NCI-H2081 (cell line): Measurements from ENCODE around the gene TMIE.
A peak's percentile ranks its signal among the peaks of the same experiment; 100 is the strongest.

Experiments used
- DNase-seq, 2 experiments: peaks; one replicate each; lab custom pipeline; 2025; lab: John Stamatoyannopoulos, UW

Gene TMIE, protein sequence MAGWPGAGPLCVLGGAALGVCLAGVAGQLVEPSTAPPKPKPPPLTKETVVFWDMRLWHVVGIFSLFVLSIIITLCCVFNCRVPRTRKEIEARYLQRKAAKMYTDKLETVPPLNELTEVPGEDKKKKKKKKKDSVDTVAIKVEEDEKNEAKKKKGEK

DNA sequence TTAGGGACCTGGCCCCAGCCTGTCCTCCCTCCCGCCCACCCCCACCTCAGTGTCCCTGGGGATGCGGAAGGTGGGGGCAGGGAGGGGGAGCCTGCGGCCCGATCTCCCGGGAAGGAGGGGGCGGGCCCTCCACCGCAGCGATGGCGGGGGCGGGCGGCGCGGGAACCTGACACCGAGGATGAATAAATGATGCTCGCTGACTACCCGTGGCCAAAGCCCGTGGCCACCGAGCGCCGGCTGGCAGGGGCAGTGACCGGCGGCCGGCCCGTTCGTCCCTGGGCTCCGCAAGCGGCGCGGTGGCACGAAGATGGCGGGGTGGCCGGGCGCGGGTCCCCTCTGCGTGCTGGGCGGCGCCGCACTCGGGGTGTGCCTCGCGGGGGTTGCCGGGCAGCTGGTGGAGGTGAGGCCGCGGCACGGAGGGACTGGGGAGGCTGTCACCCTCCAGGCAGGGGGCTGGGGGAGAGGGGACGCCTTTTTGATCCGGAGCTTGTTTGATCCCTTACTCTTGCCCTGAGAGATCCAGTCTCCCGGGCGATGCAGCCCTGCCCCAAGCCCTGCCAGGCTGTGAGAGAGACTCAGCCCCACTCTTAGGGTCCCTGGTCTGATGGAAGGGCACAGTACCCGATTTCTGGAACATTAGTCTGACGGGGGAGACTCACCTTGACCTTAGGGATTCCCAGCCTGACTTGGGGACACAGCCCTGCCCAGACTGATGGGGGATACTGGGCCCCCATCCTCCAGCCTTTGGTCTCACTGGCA lies at the start of gene TMIE:
Gene TMIE, plus strand, starts transcription at position 212 of the 759 bp plus-strand sequence. Its CDS starts 96 bp downstream, at position 308.
- no peak for DNase-seq

DNA sequence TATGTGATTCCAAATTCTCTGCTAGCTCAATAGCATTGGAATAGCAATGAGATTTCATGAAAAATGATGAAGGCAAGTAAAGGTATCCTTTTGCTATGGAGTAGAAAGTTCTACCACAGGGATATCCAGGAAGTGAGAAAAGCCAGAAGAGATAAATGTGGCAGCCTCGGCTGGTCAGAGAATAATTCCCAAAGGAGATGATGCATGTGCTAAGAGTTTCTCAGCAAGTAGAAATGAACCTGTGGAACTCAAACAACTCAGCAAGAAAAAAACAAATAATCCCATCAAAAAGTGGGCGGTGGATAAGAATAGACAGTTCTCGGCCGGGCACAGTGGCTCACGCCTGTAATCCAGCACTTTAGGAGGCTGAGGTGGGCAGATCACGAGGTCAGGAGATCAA lies 45.9 kb upstream of the TMIE start:
- DNase-seq: no peak

DNA sequence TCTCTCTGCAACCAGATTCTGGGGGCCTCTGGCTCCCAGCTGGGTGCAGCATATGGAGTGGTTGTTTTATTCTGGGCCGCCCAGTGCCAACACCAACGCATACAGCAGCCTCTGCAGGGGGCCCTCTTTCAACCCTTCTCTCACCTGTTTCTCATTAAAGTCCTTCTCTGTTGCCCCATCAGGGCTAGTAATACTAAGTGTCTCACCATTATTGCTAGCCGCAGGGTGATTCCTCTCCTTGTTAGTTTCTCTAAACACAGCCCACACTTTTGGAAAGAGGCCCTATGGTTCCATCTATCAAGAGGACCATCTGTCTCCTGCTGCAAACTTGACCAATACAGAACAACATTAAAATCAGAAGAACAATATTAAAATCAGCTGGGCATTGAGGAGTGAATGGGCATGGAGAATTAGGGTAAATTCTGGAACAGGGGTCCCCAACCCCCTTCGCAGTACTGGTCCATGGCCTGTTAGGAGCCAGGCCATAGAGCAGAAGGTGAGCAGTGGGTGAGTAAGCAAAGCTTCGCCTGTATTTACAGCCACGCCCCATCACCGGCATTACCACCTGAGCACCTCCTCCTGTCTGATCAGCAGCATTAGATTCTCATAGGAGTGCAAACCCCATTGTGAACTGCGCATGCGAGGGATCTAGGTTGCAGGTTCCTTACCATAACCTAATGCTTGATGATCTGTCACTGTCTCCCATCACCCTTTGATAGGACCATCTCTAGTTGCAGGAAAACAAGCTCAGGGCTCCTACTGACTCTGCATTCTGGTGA lies 44.2 kb upstream of the TMIE start:
- DNase-seq: peak; percentile 73 to 93

DNA sequence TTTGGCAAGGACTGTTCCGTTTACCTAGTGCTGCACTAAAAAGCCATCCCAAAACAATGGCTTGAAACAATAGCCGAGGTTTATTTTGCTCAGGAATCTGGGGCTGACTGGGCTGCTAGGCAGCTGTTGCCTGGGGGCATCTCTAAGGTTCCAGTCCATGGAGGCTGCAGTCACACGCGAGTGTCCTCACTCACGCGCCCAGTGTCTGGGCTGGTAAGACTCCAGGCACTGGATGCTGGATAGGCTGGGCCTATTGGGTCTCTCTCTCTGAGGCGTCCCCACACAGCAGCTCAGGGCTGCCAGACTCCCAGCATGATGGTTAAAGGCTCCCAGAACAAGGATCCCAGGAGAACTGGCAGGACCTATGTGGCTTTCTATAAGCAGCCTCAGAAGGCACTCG lies 41.9 kb upstream of the TMIE start:
- DNase-seq: peak; percentile 28 to 60

DNA sequence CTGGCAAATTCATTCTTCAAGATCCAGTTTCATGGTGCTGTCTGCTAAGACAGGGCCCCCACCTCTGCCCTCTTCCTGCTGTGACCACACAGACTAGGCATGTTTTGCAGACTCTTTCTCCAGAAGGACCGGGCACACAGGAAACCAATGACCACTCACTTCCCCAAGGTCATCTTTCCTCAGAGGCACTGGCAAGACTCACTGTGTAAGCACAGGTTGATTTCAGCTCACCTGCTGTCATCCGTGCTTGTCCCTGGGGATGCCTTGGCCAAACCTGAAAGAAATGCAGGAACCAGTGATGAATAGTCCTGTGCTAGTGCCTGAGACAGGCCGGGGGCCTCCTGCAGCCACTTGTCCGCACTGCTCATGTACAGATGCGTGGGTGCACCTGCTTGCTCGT lies 41.2 kb upstream of the TMIE start:
- no peak for DNase-seq

DNA sequence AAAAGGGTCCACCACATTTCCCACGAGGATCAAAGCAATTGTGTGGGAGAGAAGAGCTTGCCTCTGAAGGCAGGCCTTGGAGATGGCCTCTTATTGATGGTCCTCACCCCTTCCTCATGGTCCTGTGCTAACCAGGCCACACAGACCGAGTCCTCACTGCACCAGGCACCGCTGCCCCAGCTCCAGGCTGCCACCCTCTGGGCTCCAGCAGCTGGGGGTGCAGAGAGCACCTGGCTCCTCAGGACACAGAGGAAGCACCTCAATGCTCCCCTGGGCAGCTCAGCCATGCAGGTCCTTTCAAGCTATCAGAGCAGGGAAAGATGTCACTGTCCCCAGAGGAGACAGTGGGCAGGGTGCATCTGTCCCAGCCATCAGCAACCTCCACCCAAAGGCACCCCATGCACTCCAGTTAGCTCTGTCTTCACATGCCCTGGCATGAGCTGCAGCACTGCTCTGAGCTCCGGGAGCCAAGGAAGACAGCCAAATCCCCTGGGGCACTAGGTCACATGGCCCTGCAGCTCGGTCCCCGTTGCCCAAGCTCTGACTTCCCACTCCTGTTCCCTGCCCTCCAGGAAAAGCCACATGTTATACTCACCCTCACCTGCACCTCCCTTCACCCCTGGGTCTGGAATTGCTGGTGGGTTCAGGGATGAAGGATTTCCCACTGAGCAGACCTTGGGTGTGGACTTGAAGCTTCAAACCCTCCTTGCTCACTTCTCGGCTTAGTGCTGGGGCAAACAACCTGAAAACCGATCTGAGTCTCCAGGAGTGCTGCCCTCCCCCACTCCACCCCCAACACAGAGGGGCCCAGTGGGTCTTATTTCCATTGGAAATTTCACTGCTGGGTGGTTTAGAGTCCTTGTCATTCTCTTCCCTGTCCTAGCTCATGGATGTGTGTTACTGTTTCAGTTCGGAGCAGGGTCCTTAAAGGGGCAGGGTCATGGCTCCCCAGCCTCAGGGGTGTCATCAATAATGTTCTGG lies 40.4 kb upstream of the TMIE start:
- DNase-seq: peak in 1 of 2 experiments; percentile 63

DNA sequence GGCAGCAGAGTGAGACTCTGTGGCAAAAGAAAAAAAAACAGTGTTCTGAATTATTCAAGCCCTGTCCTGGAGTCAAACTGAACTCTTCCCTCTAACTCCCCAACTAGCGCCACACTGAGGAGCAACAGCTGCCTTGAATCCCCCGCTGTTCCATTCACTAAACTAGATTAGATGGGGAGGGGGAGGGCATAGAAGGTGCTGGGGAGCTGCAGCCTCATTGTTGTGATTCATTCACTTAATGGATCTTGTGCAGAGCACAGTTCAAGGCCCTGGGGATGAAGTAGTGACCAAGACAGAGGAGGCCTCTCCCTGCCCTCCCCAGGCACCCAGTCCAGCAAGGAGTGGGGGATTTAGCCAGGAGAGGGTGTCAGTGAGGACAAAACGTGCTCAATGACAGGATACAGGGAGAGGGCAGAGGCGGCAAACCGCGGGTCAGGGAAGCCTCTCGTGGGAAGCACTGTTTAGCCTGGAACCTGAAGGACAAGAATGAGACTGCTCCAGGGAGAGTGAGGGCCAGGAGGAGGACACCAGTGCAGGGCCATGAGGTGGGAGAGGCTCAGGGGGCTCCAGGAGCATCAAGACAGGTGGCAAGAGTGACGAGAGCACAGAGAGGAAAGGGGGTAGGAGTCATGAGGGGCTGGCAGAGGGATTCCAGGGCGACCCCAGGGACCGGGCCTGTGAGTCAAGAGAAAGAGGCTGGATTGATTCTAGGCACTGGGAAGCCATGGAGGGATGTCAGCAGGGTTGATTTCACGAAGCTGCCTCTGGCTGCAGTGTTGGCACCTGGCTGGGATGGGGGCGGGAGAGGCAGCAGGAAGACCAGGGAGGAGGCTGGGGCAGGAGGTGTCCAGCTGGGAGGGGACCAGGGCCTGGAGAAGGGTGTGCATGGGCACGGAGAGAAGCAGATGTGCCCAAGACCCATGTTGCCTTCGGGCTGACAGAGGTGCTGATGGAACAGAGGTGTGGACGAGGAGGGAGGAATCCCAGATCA lies 39.1 kb upstream of the TMIE start:
- peak in 1 of 2 experiments; percentile 7 for DNase-seq

DNA sequence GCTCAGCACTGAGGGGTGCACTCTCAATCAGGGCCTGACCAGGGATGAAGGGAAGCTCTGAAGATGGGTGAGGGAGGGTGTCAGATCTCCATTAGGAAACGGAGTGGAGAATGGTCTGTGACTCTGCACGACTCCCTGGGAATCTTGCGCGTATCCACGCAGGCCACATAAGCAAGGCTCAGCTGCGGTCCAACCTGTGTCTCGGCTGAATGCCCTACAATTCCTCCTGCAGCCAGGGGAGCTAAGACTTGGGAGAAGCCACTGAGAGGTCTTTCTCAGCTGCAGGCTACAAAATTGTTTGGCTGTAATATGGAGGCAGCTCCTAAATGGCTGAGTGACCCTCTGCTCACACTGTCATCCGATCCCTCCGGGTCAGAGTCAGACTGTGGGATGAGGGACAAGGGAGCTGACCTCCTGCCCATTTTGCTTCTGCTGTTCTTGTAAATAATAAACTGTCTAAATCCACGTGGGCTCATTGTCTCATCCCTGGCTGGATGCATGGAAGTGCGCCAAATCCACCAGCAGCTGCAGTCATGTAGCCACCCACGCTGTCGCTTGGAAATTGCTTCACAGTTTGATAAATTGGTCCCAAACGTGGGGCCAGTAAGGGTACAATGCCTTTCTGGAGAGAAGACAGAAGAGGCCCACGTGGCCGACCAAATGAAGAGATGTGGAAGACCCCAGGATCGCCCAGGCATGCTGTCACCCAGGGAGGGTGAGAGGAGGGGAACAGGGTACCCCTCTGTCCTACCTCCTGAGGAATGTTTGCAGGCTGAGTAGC lies 38.2 kb upstream of the TMIE start:
- DNase-seq: peak; percentile 34 to 83

DNA sequence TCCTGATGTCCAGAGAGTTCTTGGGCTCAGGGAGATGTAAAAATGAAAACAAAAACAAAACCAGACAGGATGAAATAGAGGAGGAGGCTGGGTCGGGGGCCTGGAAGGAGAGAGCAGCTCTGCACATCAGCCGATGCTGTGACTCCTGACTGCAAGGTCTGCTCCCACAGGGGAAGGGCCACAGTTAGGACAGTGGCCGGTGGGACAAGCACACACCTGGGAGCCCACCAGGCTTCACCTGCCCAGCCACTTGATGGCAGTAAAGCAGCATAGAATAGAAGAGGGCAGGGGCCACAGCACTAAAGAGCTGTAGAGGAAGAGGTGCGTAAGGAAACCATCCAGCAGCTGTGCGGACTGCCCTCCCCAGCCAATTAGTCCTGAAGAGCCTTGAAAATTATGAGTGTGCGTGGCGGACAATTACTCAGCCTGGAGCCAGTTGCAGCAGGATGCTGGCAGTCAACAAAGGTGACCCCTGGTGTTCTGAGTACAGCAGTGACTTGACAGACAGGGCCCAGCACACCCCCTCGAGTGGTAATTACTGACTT lies 37.5 kb upstream of the TMIE start:
- DNase-seq: peak; percentile 91 to 97

DNA sequence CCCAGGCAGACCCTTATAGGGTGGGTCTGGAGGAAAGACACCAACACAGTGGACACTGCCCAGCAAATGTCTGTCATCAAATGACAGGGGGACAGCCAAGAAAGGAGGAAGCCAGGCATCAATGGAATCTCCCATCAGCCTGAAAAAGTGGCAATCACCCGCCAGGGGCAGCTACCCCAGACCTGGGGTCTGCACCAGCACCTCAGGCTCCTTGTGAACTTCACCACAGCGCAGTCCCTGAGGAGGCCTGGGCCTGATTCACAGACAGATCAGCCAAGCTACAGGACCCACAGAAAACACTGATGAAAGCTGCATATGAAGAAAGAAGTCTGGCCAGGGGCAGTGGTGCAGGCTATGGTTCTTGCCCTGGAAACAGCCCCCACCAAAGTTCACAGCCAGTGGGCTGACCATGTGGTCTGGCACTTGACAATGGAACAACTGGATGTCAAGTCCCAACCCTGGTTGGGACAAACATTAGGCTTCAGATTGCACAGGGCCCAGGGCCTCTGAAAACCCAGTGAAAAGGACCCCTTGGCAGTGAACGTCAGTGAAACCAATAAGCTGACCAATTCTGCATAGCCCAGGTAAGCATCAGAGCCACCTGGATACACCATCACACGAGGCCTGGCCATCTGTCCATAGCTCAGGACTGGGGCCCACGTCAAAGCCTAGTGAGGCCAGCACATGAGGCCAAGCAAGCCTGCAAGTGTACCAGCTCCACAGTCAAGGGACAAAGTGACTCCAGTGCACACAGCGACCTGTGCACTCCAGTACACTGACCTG lies 36.8 kb upstream of the TMIE start:
- no peak for DNase-seq

DNA sequence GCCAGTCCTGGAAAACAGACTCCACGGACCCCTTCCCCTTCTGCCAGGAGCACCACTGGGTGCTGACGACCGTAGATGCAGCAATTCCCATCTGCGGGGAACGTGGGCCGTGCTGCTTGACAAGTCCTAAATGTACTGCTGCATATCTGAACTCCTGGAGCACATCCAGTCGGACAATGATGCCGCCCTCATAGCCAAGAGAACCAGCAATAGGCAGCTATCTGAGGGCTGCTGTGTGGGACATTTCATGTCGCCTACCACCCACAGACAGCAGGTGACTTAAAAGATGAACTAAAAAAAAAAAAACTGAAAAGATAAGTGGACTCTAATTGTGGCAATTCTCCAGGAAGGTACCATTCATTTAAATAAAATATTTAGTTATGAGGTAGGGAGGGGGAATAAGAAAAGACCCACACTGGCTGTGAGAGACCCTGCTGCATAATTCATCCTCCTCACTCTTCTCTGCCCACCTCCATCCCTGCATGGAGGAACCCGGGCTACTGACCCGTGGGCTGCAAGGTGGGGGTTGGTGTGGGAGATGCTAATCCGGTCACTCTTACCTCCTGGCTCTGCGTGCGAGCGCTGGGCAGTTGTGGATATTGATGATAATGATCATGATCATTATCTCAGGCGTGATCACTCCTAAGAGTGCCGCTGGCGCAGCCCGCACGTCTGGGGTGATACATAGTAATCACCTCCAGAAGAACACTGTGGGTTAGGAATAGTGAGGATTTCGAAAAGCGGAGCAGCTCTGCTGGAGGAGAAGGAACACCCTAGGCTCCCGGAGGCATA lies 36.0 kb upstream of the TMIE start:
- peak in 1 of 2 experiments; percentile 75 for DNase-seq

DNA sequence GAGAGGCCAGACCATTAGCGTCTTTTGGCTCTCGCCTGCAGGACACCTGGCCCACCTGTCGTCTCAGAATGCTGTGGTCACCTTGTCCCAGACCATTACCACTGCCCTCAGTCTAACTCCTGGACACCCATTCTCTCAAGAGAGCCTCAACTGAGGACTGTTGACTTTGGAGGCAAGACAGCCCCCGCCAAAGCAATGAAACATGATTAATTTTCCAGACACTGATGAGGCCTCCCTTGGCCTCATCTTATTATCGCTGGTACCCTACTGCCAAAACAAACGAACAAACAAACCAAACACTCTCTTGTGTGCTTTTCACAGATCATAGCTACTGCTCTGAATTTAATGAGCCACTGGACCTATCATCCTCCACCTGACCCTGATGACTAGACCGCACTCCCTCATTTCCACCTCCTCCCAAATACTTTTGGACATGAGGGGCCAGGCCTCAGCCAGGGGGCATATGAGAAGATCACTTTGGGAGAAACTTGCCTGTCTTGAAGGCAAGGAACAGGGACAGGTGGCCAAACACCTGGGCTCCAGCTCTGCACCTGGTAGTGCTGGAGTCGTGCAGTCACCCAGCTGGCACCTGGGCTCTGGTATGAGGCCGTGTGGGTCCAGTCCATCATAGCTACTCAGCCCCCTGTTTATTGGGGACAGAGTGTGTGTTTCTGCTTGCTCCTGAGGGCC lies 35.3 kb upstream of the TMIE start:
- peak; percentile 51 to 90 for DNase-seq

DNA sequence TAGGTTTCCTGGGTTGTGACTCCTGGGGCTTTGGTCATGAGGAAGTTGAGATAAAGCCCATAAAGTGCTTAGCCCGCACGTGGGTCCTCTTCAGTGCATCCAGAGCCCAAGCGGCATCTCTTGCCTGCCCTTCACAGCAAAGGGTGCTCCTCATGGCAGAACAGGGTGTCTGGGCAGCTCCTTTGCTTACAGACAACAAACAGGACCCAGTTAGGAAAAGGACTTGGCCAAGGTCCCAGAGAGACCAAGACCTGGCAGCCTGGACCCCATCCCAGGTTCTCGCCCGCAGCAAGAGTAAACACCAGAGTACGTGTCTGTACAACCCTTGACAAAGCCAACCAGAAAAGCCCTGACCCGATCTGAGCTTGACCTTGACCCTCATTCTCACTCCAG lies 34.7 kb upstream of the TMIE start:
- DNase-seq: peak in 1 of 2 experiments; percentile 57

DNA sequence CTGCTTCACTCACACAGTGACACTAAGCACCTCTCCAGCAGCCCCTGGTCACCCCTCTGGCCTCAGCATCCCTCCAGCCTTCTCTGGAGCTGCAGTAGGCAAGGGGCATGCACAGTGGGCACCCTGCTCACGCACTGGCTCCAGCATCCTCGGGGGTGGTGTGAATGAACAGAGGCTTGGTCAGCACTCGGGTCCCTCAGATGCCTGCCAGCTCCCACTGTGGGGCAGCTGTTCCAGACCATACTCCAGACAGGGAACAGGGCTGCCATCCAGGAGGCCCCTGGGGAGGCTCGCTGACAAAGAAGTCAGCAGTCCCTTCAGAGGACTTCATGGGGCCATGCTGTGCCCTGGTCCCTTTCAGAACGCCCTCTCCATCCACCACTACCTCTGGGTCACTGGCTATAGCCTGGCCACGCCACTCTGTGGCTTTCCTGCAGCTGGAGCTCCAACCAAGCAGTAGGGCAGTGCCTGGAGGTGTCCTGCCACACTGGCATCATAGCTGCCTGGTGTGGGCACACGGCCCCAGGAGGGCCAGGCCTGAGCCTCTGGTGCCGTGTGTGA lies 34.1 kb upstream of the TMIE start:
- DNase-seq: no peak

DNA sequence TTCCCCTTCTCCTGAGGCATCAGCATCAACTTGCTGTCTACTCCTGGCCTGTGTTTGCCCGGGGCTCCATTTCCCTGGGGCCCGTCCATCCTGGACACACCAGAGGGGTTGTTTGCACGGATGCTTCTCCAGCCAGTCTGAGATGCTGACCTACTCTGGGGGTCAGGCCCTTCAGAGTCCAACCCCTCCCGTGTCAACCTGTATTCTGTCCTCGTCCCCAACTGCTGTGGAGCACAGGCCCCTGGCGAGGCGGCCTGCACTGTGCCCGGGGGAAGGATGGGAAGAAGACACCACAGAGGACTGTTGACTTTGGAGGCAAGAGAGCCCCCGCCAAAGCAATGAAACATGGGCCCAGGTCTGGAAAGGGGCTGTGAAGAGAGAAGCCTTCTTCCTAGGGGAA lies 33.5 kb upstream of the TMIE start:
- no peak for DNase-seq

DNA sequence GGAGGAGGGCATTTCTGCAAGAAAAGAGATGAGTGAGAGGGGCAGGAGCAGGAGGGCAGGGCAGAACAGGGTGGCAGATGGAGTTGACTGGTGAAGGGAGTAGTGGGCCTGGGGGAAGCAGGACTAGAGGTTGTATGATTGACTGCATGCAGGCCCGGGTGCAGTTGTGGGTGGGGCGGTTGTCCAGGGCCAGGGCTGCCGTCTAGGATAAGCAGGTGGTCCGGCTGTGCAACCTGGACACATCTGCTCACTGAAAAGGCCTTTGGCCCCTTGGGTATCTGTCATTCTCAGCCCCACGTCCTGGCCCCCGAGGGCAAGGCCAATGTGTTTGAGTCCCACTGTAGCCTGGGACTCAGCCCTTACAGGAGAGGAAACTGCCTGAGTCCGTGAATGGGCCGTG lies 33.1 kb upstream of the TMIE start:
- no peak for DNase-seq

DNA sequence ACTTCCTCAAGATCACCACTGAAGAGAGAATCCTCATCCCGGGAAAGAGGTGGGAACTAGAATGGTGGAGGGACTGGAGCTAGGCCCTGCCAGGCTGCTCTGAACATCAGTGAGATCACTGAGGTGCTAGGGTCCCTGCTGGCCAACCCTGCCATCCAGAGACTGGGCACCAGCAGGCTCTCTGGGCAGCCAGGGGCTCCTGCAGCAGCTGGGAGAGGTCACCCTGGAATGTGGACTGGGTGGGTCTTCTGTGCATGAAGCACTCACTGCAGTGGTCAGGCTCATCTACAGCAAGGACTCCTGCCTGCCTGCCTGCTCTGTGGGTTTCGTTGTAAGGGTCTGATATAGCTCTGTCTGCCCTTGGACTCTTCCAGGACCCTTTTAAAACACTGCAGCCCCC lies 32.6 kb upstream of the TMIE start:
- DNase-seq: no peak
